GM12878 (cell line): ENCODE data around the gene NEGR1. TPM values are rescaled to one million over a fixed set of nuclear protein-coding genes. Genes with fewer than 3 reads are reported as not detected.

Experiments used
- ATAC-seq: fragments of 200-7000 bp; cut with Tn5 transposase; 3 replicates; pipeline ENCODE4 v1.9.1; 2020; ENCODE audit warnings: mild to moderate bottlenecking, moderate library complexity
- BruUV-seq: library from RNA; stranded (reverse); fragments of 400-500 nt; replicated peaks from 2 replicates; lab custom pipeline; 2021; lab: Mats Ljungman, UMichigan
- CTCF ChIA-PET: fragments of 300-600 bp; sonication (Branson Sonifier 250); formaldehyde crosslinking; extraction: SDS; loops from one replicate; lab custom pipeline; 2021; ENCODE audit warnings: inconsistent platforms; lab: Yijun Ruan, JAX
- POLR2A ChIA-PET: fragments of 350-600 bp; formaldehyde crosslinking; extraction: SDS; loops from one replicate; lab custom pipeline; 2021; ENCODE audit warnings: inconsistent platforms; lab: Charles Lee
- RAD21 ChIA-PET: fragments of 300-600 bp; sonication (Branson Sonifier 250); formaldehyde crosslinking; loops from one replicate; lab custom pipeline; 2023; ENCODE audit warnings: antibody characterized with exemption; ENCODE audit not compliant: unreplicated experiment; lab: Charles Lee
- SMC1A ChIA-PET: fragments of 300-600 bp; sonication (Branson Sonifier 250); formaldehyde crosslinking; loops from one replicate; lab custom pipeline; 2023; ENCODE audit not compliant: unreplicated experiment, uncharacterized antibody; lab: Charles Lee
- DNase-seq: peaks from one replicate; pipeline ENCODE4 v3.0.0-alpha.2; 2011; ENCODE audit warnings: low read depth, low spot score
- FAIRE-seq: peaks from 3 replicates; lab custom pipeline; 2011; peaks lifted over from hg19 to GRCh38; lab: Jason Lieb, UNC
- H2AFZ ChIP-seq: 2 replicates; pipeline ENCODE4 v1.6.0; 2011; ENCODE audit warnings: low read depth, low read length, control low read depth; ENCODE audit not compliant: control insufficient read depth
- H3K27ac ChIP-seq: 2 replicates; pipeline ENCODE4 v1.5.1; 2011; ENCODE audit warnings: control low read depth; ENCODE audit not compliant: control insufficient read depth, insufficient read depth
- H3K27me3 ChIP-seq, 2 experiments: replicated peaks in 1 of 2; 2 replicates each; pipeline versions ENCODE4 v1.6.0 to v1.6.1; 2011; ENCODE audit warnings: low read length in 1 of 2; ENCODE audit not compliant: control insufficient read depth in 2 of 2, insufficient read depth in 2 of 2
- H3K36me3 ChIP-seq, 2 experiments: 2 replicates each; pipeline ENCODE4 v1.5.1; 2011; ENCODE audit warnings: low read length in 1 of 2; ENCODE audit not compliant: control insufficient read depth in 2 of 2, insufficient read depth in 2 of 2
- H3K4me1 ChIP-seq: 2 replicates; pipeline ENCODE4 v1.6.1; 2011; ENCODE audit warnings: mild to moderate bottlenecking, low read length, moderate library complexity, mixed read lengths; ENCODE audit not compliant: control insufficient read depth, insufficient read depth
- H3K4me2 ChIP-seq: 2 replicates; pipeline ENCODE4 v1.6.0; 2011; ENCODE audit warnings: control low read depth; ENCODE audit not compliant: control insufficient read depth, insufficient read depth
- H3K4me3 ChIP-seq: fragments of 200-600 bp; sonication (generic); 2 replicates; pipeline ENCODE4 v1.5.1; 2016
- H3K79me2 ChIP-seq: 2 replicates; pipeline ENCODE4 v1.6.0; 2011; ENCODE audit warnings: low read length; ENCODE audit not compliant: control insufficient read depth, insufficient read depth
- H3K9ac ChIP-seq: 2 replicates; pipeline ENCODE4 v1.8.0; 2011; ENCODE audit warnings: low read length, control low read depth, mixed read lengths; ENCODE audit not compliant: control insufficient read depth, insufficient read depth
- H3K9me3 ChIP-seq: replicated peaks from 3 replicates; pipeline ENCODE4 v1.5.1; 2011; ENCODE audit warnings: mild to moderate bottlenecking, low read length; ENCODE audit not compliant: control insufficient read depth, insufficient read depth
- H4K20me1 ChIP-seq: 2 replicates; pipeline ENCODE4 v1.6.0; 2011; ENCODE audit not compliant: control insufficient read depth, insufficient read depth
- EED ChIP-seq: sonication (generic); IDR thresholded peaks from 2 replicates; pipeline ENCODE4 v1.6.1; 2016; ENCODE audit warnings: antibody characterized with exemption, low read depth
- GATAD2B ChIP-seq: fragments of 450-650 bp; conservative IDR thresholded peaks from 2 replicates; pipeline ENCODE4 v1.6.1; 2017; ENCODE audit warnings: low read depth, mild to moderate bottlenecking, moderate library complexity
- KLF5 ChIP-seq: fragments of 450-650 bp; IDR thresholded peaks from 2 replicates; pipeline ENCODE4 v1.6.1; 2014; ENCODE audit warnings: mild to moderate bottlenecking; ENCODE audit not compliant: partially characterized antibody
- MTA2 ChIP-seq: fragments of 450-650 bp; IDR thresholded peaks from 2 replicates; pipeline ENCODE4 v1.6.1; 2016; ENCODE audit warnings: low read depth, mild to moderate bottlenecking, moderate library complexity
- NFIC ChIP-seq: IDR thresholded peaks from 2 replicates; pipeline ENCODE4 v1.6.1; 2012; ENCODE audit warnings: low read depth, mild to moderate bottlenecking, inconsistent platforms, low read length, moderate library complexity
- NR2C1 ChIP-seq: fragments of 450-650 bp; IDR thresholded peaks from 2 replicates; pipeline ENCODE4 v1.6.1; 2017; ENCODE audit warnings: antibody characterized with exemption, mild to moderate bottlenecking, moderate library complexity
- POLR2AphosphoS2 ChIP-seq: IDR thresholded peaks from 2 replicates; pipeline ENCODE4 v1.6.1; 2011; ENCODE audit warnings: low read depth, mild to moderate bottlenecking, low read length, improper control_type of control experiment, moderate library complexity
- RELB ChIP-seq: fragments of 450-650 bp; IDR thresholded peaks from 2 replicates; pipeline ENCODE4 v1.6.1; 2017; ENCODE audit warnings: low read depth, mild to moderate bottlenecking, moderate library complexity
- YBX1 ChIP-seq: fragments of 450-650 bp; IDR thresholded peaks from 2 replicates; pipeline ENCODE4 v1.6.1; 2016; ENCODE audit warnings: antibody characterized with exemption
- ZNF217 ChIP-seq: fragments of 450-650 bp; IDR thresholded peaks from 2 replicates; pipeline ENCODE4 v1.6.1; 2017; ENCODE audit warnings: antibody characterized with exemption, mild to moderate bottlenecking
- ZNF384 ChIP-seq: IDR thresholded peaks from 2 replicates; pipeline ENCODE4 v1.6.1; 2012; ENCODE audit warnings: low read depth, mild to moderate bottlenecking, low read length, improper control_type of control experiment, borderline replicate concordance
- ZSCAN29 ChIP-seq: fragments of 450-650 bp; IDR thresholded peaks from 2 replicates; pipeline ENCODE4 v1.6.1; 2017; ENCODE audit warnings: mild to moderate bottlenecking, moderate library complexity
- in situ Hi-C: fragments of 300-500 bp; cut with MboI; formaldehyde crosslinking; loops from 9 replicates; pipeline ENCODE4 v1.14.3; 2018; ENCODE audit warnings: mixed read lengths
- intact Hi-C: fragments of 100-400 bp; cut with micrococcal nuclease; formaldehyde crosslinking; loops from one replicate; pipeline ENCODE4 v1.14.2; 2022; ENCODE audit not compliant: unreplicated experiment
- polyA plus RNA-seq, 11 experiments: library from polyadenylated mRNA; depleted of rRNA in 4 of 11; unstranded in 6 of 11; stranded (reverse) in 5 of 11; fragments of >200 nt; fragmentation: Nextera tagmentation in 4 of 11; fragmentation: Illumina TruSeq in 1 of 11; extraction: Ambion mirVana in 4 of 11; extraction: Trizol in 1 of 11; gene quantifications; 1 replicate in 1 of 11; 2 replicates in 10 of 11; pipeline versions ENCODE4 v1.2.1 to v1.2.3, GENCODE V29; 2011 to 2016; ENCODE audit warnings: inconsistent platforms in 2 of 11, missing spikeins in 2 of 11, low read depth in 1 of 11
- total RNA-seq, 4 experiments: library from RNA; depleted of rRNA in 3 of 4; stranded (reverse); fragments of >200 nt in 3 of 4; fragmentation: Illumina TruSeq in 1 of 4; extraction: Trizol in 1 of 4; gene quantifications; 2 replicates each; pipeline versions ENCODE4 v1.2.1 to v1.2.3, GENCODE V29; 2013 to 2021
- TF ChIP-seq, protein P1 (sequence below): fragments of 450-650 bp; conservative IDR thresholded peaks from 2 replicates; pipeline ENCODE4 v1.6.1; 2017; ENCODE audit warnings: mild to moderate bottlenecking, moderate library complexity

NEGR1 gene
- total and polyA plus RNA-seq, 10 of the 15 experiments (the other 5 are each of a cell fraction or from before 2014, with no cell fraction given): under 0.01 to 0.03 (median 0.01) TPM; not detected in 7

DNA sequence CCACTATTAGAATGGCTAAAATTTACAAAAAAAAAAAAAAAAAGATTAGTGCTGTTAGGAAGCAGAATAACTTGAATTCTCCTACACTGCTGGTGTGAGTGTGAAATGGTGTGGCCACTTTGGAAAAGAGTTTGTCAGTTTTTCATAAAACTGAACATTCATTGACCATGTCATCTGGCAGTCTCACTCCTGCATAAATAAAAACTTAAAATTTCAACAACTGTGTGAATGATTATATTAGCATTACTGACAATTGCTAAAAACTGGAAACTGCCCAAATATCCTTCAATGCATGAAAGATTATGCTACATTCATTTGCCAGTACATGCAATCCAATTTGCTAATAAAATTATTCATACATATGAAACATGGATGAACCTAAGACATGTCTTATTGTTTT, 570.9 kb downstream of the NEGR1 start:
- intact Hi-C loops (no loop called here), in situ Hi-C loops (no loop called here)
- no peak overlapping the region for H3K9ac ChIP-seq
- RAD21 ChIA-PET: no interaction called here
- no peak overlapping the region for H3K27ac ChIP-seq
- no peak for DNase-seq
- H3K36me3 ChIP-seq: no peaks in the 10 kb centered on the region
- POLR2A ChIA-PET: no interaction called here
- no peak for ATAC-seq
- H3K9me3 ChIP-seq: no peaks in the 10 kb centered on the region
- SMC1A ChIA-PET: no interaction called here
- no peak overlapping the region for H3K4me2 ChIP-seq
- CTCF ChIA-PET: no interaction called here
- no peak overlapping the region for H3K4me3 ChIP-seq
- BruUV-seq: no TSS peak
- TF ChIP-seq ZSCAN29 (no peak), NFIC (no peak), EED (no peak), POLR2AphosphoS2 (no peak), NR2C1 (no peak), MTA2 (no peak), GATAD2B (no peak), ZNF384 (no peak), YBX1 (no peak), ZNF217 (no peak), KLF5 (no peak), RELB (no peak)
- TF ChIP-seq, protein P1, sequence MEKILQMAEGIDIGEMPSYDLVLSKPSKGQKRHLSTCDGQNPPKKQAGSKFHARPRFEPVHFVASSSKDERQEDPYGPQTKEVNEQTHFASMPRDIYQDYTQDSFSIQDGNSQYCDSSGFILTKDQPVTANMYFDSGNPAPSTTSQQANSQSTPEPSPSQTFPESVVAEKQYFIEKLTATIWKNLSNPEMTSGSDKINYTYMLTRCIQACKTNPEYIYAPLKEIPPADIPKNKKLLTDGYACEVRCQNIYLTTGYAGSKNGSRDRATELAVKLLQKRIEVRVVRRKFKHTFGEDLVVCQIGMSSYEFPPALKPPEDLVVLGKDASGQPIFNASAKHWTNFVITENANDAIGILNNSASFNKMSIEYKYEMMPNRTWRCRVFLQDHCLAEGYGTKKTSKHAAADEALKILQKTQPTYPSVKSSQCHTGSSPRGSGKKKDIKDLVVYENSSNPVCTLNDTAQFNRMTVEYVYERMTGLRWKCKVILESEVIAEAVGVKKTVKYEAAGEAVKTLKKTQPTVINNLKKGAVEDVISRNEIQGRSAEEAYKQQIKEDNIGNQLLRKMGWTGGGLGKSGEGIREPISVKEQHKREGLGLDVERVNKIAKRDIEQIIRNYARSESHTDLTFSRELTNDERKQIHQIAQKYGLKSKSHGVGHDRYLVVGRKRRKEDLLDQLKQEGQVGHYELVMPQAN: no peak
- H2AFZ ChIP-seq: no peak overlapping the region
- H4K20me1 ChIP-seq: no peaks in the 10 kb centered on the region
- no peaks in the 10 kb centered on the region for H3K79me2 ChIP-seq
- H3K4me1 ChIP-seq: no peaks in the 10 kb centered on the region
- no peaks in the 10 kb centered on the region for H3K27me3 ChIP-seq
- no peak for FAIRE-seq
